C4-2B (cell line): ENCODE data around the gene ITGA6.
"Not testable (repeated sequence)": the region's sequence is repeated elsewhere in the genome, so short reads cannot be mapped to it uniquely, and the experiment has no call there.

Experiments
- H3K27ac ChIP-seq: fragments of 450-650 bp; 2 replicates; pipeline ENCODE4 v1.5.1; 2017
- ZFX ChIP-seq: fragments of 450-650 bp; IDR thresholded peaks from 2 replicates; pipeline ENCODE4 v1.6.1; 2017
- TF ChIP-seq, protein P1 (sequence below): fragments of 450-650 bp; conservative IDR thresholded peaks from 2 replicates; pipeline ENCODE4 v1.5.1; 2017; ENCODE audit warnings: mild to moderate bottlenecking

ITGA6 gene

GRCh38 chr2:172549131-172549530 lies 121.7 kb downstream of the ITGA6 start:
- H3K27ac ChIP-seq, result no peak overlapping the region
- TF ChIP-seq, protein P1, sequence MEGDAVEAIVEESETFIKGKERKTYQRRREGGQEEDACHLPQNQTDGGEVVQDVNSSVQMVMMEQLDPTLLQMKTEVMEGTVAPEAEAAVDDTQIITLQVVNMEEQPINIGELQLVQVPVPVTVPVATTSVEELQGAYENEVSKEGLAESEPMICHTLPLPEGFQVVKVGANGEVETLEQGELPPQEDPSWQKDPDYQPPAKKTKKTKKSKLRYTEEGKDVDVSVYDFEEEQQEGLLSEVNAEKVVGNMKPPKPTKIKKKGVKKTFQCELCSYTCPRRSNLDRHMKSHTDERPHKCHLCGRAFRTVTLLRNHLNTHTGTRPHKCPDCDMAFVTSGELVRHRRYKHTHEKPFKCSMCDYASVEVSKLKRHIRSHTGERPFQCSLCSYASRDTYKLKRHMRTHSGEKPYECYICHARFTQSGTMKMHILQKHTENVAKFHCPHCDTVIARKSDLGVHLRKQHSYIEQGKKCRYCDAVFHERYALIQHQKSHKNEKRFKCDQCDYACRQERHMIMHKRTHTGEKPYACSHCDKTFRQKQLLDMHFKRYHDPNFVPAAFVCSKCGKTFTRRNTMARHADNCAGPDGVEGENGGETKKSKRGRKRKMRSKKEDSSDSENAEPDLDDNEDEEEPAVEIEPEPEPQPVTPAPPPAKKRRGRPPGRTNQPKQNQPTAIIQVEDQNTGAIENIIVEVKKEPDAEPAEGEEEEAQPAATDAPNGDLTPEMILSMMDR, result no peak
- TF ChIP-seq ZFX, result no peak

DNA sequence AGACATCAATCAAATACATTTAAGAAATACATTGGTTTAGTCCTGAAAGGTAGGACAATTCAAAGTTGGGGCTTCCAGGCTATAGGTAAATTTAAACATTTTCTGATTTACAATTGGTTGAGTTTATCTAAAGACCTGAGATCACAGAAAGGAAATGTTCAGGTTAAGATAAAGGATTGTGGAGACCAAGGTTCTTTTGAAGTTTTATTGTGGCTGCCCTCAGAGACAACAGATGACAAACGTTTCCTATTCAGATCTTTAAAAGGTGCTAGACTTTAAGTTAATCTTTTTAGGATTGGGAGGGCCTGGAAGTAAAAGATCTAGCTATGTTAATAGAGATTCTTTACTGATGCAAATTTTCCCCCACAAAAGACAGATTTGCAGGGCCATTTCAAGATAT lies 122.4 kb downstream of the ITGA6 start:
- not testable (repeated sequence) for H3K27ac ChIP-seq

GRCh38 chr2:172550419-172550818 lies 123.0 kb downstream of the ITGA6 start:
- no peak for TF ChIP-seq ZFX
- TF ChIP-seq, protein P1, result no peak
- H3K27ac ChIP-seq, result no peak overlapping the region

- H3K27ac ChIP-seq, result no peak overlapping the region
- no peak for TF ChIP-seq ZFX
- TF ChIP-seq, protein P1, result no peak
Measured at GRCh38 chr2:172551271-172551670, 123.9 kb downstream of the ITGA6 start.

- TF ChIP-seq, protein P1, result no peak
- TF ChIP-seq ZFX, result no peak
- H3K27ac ChIP-seq, result no peak overlapping the region
Measured at GRCh38 chr2:172552547-172553291, 125.3 kb downstream of the ITGA6 start.

- H3K27ac ChIP-seq, result peak overlapping the region; percentile 92
- TF ChIP-seq ZFX, result no peak
- TF ChIP-seq, protein P1, result no peak
Measured at GRCh38 chr2:172554352-172555271, 127.2 kb downstream of the ITGA6 start.

GRCh38 chr2:172555272-172555521 lies 127.8 kb downstream of the ITGA6 start:
- TF ChIP-seq, protein P1, result no peak
- no peak for TF ChIP-seq ZFX
- peak overlapping the region; percentile 92 for H3K27ac ChIP-seq
